K562 (cell line): ENCODE measurements around the gene ZNF646.

ENCODE experiments used
- MYNN ChIP-seq, 2 experiments: sonication (generic); formaldehyde crosslinking in 1 of 2; IDR thresholded peaks; 2 replicates each; pipeline versions ENCODE4 v1.5.0 to v1.6.1; 2016 to 2020; ENCODE audit warnings: antibody characterized with exemption in 1 of 2, missing genetic modification reagents in 1 of 2
- POLR2AphosphoS5 ChIP-seq: IDR thresholded peaks from 2 replicates; pipeline ENCODE4 v1.6.1; 2011; ENCODE audit warnings: mild to moderate bottlenecking, low read depth, low read length, moderate library complexity; ENCODE audit not compliant: control insufficient read depth, insufficient read depth
- TF ChIP-seq, protein P1 (sequence below): sonication (generic); formaldehyde crosslinking; IDR thresholded peaks from 2 replicates; pipeline ENCODE4 v1.8.1; 2023; ENCODE audit warnings: mild to moderate bottlenecking, missing genetic modification reagents

- TF ChIP-seq, protein P1, sequence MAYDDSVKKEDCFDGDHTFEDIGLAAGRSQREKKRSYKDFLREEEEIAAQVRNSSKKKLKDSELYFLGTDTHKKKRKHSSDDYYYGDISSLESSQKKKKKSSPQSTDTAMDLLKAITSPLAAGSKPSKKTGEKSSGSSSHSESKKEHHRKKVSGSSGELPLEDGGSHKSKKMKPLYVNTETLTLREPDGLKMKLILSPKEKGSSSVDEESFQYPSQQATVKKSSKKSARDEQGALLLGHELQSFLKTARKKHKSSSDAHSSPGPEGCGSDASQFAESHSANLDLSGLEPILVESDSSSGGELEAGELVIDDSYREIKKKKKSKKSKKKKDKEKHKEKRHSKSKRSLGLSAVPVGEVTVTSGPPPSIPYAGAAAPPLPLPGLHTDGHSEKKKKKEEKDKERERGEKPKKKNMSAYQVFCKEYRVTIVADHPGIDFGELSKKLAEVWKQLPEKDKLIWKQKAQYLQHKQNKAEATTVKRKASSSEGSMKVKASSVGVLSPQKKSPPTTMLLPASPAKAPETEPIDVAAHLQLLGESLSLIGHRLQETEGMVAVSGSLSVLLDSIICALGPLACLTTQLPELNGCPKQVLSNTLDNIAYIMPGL, result no peak
- TF ChIP-seq MYNN (IDR thresholded peaks at IDR 0.05) (no peak), MYNN (CRISPR knock-in tag; IDR thresholded peaks at IDR 0.05) (no peak), POLR2AphosphoS5 (no peak)
Measured at GRCh38 chr16:31086629-31086906, 12.3 kb downstream of the ZNF646 start.
